Heart left ventricle (tissue), 16 donors: Measurements from ENCODE around the gene SLC30A3. TPM values are rescaled to one million over a fixed set of nuclear protein-coding genes. Genes with fewer than 3 reads are reported as not detected.

Experiments used
- ATAC-seq, 4 donors: fragments of 200-7000 bp; cut with Tn5 transposase; one replicate each; pipeline ENCODE4 v1.9.1; 2020 to 2022; ENCODE audit warnings: moderate library complexity in 4 of 4, mild to moderate bottlenecking in 3 of 4, moderate number of reproducible peaks in 1 of 4
- DNase-seq, 5 donors: peaks; one replicate each; pipeline ENCODE4 v3.0.0-alpha.2; 2020
- H3K27ac ChIP-seq, 12 donors: fragments of 200-600 bp; sonication (generic) in 4 of 12; one replicate each; pipeline versions ENCODE4 v1.5.0 to v1.8.0; 2016 to 2022; ENCODE audit warnings: mild to moderate bottlenecking in 2 of 12
- H3K27me3 ChIP-seq, 9 donors: fragments of 200-600 bp; sonication (generic) in 2 of 9; one replicate each; pipeline versions ENCODE4 v1.5.1 to v1.8.0; 2016 to 2022; ENCODE audit warnings: mild to moderate bottlenecking in 3 of 9
- H3K36me3 ChIP-seq, 9 donors: fragments of 200-600 bp; sonication (generic) in 2 of 9; one replicate each; pipeline versions ENCODE4 v1.5.0 to v1.8.0; 2018 to 2022; ENCODE audit warnings: mild to moderate bottlenecking in 2 of 9
- H3K4me1 ChIP-seq, 12 donors: fragments of 200-600 bp; sonication (generic) in 4 of 12; one replicate each; pipeline versions ENCODE4 v1.5.0 to v1.8.0; 2016 to 2022; ENCODE audit warnings: mild to moderate bottlenecking in 3 of 12
- H3K4me3 ChIP-seq, 12 donors: fragments of 200-600 bp; sonication (generic) in 4 of 12; one replicate each; pipeline versions ENCODE4 v1.5.0 to v1.8.0; 2017 to 2022; ENCODE audit warnings: mild to moderate bottlenecking in 9 of 12, moderate library complexity in 4 of 12
- H3K9me3 ChIP-seq, 12 donors: fragments of 200-600 bp; sonication (generic) in 4 of 12; one replicate each; pipeline versions ENCODE4 v1.5.0 to v1.8.0; 2016 to 2022; ENCODE audit warnings: mild to moderate bottlenecking in 1 of 12
- POLR2A ChIP-seq, 2 donors: fragments of 450-650 bp; IDR thresholded peaks; one replicate each; pipeline ENCODE4 v1.6.1; 2017; ENCODE audit warnings: antibody characterized with exemption in 2 of 2, mild to moderate bottlenecking in 2 of 2, moderate library complexity in 2 of 2
- WGBS, 4 donors: extraction: QIAGEN DNeasy Blood & Tissue Kit in 2 of 4; methylation state at CpG; one replicate each; pipeline versions ENCODE4 v1.1.5 to v1.1.7; 2013 to 2018; 5-methylcytosine and 5-hydroxymethylcytosine counted together
- intact Hi-C, 10 donors: fragments of 100-400 bp; cut with DNase I; formaldehyde crosslinking; loops; one replicate each; pipeline versions ENCODE4 v1.11.1 to v1.14.2; 2022
- polyA plus RNA-seq, 2 donors: library from polyadenylated mRNA; stranded (reverse); fragments of 200-250 nt; gene quantifications; one replicate each; pipeline ENCODE4 v1.2.3, GENCODE V29; 2013
- total RNA-seq, 9 donors: library from RNA; depleted of rRNA in 2 of 9; stranded (reverse); fragments of >200 nt in 2 of 9; fragmentation: NEBNext Ultra II Directional in 3 of 9; extraction: Animal tissue kit (Norgen Biotek cat#: 25700) in 3 of 9; gene quantifications; one replicate each; pipeline versions ENCODE4 v1.1.0 to v1.2.4, GENCODE V29; 2016 to 2023
- TF ChIP-seq, protein P1 (sequence below), 12 donors: fragments of 200-600 bp; sonication (generic) in 4 of 12; IDR thresholded peaks; one replicate each; pipeline versions ENCODE4 v1.5.0 to v1.8.0; 2018 to 2022; ENCODE audit warnings: antibody characterized with exemption in 12 of 12, mild to moderate bottlenecking in 5 of 12
- donor health status: ischemic (EF 13 %, LVEDD 7.1; RV severe dilation, severe dysfunction).
- donor health status: healthy with polysubstance abuse.
- donor health status: DM: no; HTN: yes; CAD: no.
- donor health status: DM: no; HTN: no; CAD: no.
- donor health status: ischemic (EF 25% LVEDD 6.9; RV normal size, moderate dysfunction).
- donor health status: ischemic (EF 25% LVEDD 5.7; RV mildly dilated, moderate dysfunction).
- donor health status: healthy.
- donor health status: DM: yes; HTN: yes; CAD: no.
- donor health status: ischemic (EF 35%, LVEDD 5.7; RV mildly dilated, moderate dysfunction).
- donor health status: nonischemic (EF 11% LVEDD 7.7; RV severe dilation, severe dysfunction).
- donor health status: DM: yes; HTN: yes; CAD: no.
- donor health status: PGD.
- donor health status: ischemic (EF 29% LVEDD 5.4; RV normal size, mild dysfunction).
- donor health status: nonischemic (EF 23%, LVEDD 6.1; RV moderate dilation, normal function).

SLC30A3 gene
- total and polyA plus RNA-seq, 11 donors, result 5.0 to 18.1 (median 9.0) TPM

DNA sequence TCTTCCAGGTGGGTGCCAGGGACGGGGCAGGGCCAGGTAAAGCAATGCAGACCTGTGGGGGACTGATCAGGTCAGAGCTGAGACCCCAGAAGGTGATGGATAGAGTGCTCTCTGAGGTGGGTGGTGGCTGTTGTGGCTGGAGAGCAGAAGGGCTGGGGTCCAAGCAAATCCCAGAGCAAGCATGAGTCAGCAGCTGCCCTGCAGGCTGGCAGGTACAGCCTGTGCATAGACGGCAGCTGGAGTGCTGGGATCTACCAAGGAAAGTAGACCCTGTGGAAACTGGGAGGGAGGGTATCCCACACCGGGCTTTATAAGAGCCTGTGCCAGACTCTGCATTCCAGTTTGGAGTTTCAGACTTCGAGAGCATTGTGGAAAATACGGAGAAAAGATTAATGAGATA is 20.0 kb upstream of the SLC30A3 start:
- Histone ChIP-seq H3K4me1 (peaks cover 0 to 38% (median 11%) of the 10 kb centered on the region in 12 donors), H3K36me3 (no peaks in the 10 kb centered on the region), H3K4me3 (peak overlapping the region; percentile 32 to 68 (median 54)), H3K27ac (peak overlapping the region; percentile 74 to 99 (median 90)), H3K9me3 (no peaks in the 10 kb centered on the region), H3K27me3 (peaks cover 0 to 7% (median 0%) of the 10 kb centered on the region in 9 donors)
- ATAC-seq (peak; percentile 61 to 74 (median 70)), DNase-seq (peak in 3 of 5 donors; percentile 50 to 71 (median 58))
- 19 to 37% (median 27%) methylated on average over 5 of the region's 5 CpGs for WGBS, 4 donors
- intact Hi-C loops, result loop anchor here in 7 of 10 donors (5.0 to 10.0 kb wide), 6 partner anchors 36 to 321 kb away; no protein-coding TSS in a partner anchor
- peak in 1 of 2 donors; percentile 40 for TF ChIP-seq POLR2A (IDR thresholded peaks at IDR 0.05)
- TF ChIP-seq, protein P1, sequence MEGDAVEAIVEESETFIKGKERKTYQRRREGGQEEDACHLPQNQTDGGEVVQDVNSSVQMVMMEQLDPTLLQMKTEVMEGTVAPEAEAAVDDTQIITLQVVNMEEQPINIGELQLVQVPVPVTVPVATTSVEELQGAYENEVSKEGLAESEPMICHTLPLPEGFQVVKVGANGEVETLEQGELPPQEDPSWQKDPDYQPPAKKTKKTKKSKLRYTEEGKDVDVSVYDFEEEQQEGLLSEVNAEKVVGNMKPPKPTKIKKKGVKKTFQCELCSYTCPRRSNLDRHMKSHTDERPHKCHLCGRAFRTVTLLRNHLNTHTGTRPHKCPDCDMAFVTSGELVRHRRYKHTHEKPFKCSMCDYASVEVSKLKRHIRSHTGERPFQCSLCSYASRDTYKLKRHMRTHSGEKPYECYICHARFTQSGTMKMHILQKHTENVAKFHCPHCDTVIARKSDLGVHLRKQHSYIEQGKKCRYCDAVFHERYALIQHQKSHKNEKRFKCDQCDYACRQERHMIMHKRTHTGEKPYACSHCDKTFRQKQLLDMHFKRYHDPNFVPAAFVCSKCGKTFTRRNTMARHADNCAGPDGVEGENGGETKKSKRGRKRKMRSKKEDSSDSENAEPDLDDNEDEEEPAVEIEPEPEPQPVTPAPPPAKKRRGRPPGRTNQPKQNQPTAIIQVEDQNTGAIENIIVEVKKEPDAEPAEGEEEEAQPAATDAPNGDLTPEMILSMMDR (IDR thresholded peaks at IDR 0.05), result no peak

DNA sequence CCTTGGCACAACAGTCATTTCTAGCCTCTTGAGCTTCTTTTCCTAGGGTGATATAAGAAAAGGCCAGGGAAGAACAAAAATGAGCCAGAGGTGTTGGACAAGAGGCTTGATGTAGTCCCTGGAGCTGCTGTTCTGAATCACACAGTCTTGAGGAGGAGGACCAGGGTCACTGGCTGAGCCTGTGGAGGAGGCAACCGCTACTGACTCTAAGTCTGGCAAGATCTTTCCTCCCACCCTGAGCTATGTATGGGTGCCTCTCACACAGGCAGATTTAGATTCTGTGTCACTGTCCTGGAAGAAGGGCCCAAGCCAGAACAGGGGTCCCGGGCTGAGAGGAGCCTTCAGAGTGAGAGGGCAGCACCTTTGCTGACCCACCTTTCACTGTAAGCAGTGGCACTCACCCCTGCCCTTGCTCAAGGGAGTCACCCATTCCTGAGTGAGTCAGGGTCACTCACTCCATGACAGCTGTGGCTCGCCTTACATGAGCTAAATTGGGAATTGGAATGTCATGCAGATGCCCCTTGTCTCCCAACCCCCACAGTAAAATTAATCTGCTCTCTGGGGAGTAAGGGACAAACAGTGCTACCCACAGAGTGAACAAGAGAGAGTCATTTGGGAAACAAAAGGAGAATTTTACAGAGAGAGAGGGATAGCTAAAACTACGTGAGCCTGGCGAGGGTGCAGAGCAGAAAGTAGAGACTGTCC is 19.2 kb upstream of the SLC30A3 start, which contains the start of gene TRIM54:
Gene TRIM54 (plus strand): TSS at position 575 of the 705 bp plus-strand sequence. CDS start 303 bp downstream, outside the sequence.
- DNase-seq (peak in 3 of 5 donors; percentile 53 to 77 (median 69)), ATAC-seq (peak; percentile 83 to 90 (median 88))
- H3K4me3 ChIP-seq, result peak within 1 kb of the TSS; percentile 32 to 68 (median 54)
- peak within 1 kb of the TSS; percentile 74 to 99 (median 90) for H3K27ac ChIP-seq
- no peaks in the 10 kb centered on the region for H3K9me3 ChIP-seq
- intact Hi-C loops, result loop anchor here in 9 of 10 donors (2.0 to 10.0 kb wide), 11 partner anchors 17 to 321 kb away; partner anchors contain the start of gene SLC30A3 (in 1 of the 9)
- H3K36me3 ChIP-seq, result no peaks in the 10 kb centered on the region
- WGBS, 4 donors, result 23 to 36% (median 32%) methylated on average over 5 of the region's 5 CpGs
- H3K4me1 ChIP-seq, result peaks cover 0 to 32% (median 10%) of the 10 kb centered on the region in 12 donors
- H3K27me3 ChIP-seq, result peaks cover 0 to 7% (median 0%) of the 10 kb centered on the region in 9 donors
- TF ChIP-seq POLR2A (IDR thresholded peaks at IDR 0.05), result peak in 1 of 2 donors; percentile 56
- TF ChIP-seq, protein P1 (IDR thresholded peaks at IDR 0.05), result no peak

DNA sequence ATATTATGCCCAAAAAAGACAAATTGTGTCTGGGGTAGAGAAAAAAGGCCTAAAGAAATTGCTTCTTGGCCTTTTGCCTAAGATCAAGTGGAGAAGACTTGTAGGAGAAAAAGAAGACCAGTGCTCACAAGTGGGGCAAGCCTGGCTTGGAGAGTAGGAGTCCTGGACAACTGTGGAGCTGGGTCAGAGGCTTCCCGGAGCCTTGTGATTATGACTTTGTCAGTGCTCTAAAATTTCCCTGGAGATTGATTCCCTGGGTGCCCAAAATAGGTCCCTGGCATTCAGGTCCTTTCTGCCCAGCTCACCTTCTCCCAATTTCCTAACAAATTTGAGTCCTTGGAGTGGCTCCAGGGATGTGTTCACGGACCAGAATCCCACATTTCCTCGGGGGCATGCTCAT is 18.6 kb upstream of the SLC30A3 start:
- no peak overlapping the region for H3K4me3 ChIP-seq
- H3K27ac ChIP-seq, result peak overlapping the region; percentile 74 to 99 (median 90)
- peak; percentile 2 to 27 (median 8) for ATAC-seq
- H3K27me3 ChIP-seq, result peaks cover 0 to 7% (median 0%) of the 10 kb centered on the region in 9 donors
- intact Hi-C loops, result loop anchor here in 9 of 10 donors (2.0 to 10.0 kb wide), 11 partner anchors 17 to 321 kb away; partner anchors contain the start of gene SLC30A3 (in 1 of the 9)
- 36 to 58% (median 50%) methylated on average over 3 of the region's 3 CpGs for WGBS, 4 donors
- H3K36me3 ChIP-seq, result no peaks in the 10 kb centered on the region
- TF ChIP-seq, protein P1 (IDR thresholded peaks at IDR 0.05), result no peak
- TF ChIP-seq POLR2A (IDR thresholded peaks at IDR 0.05), result no peak
- no peaks in the 10 kb centered on the region for H3K9me3 ChIP-seq
- H3K4me1 ChIP-seq, result peaks cover 0 to 26% (median 10%) of the 10 kb centered on the region in 12 donors
- DNase-seq, result peak in 1 of 5 donors; percentile 27

DNA sequence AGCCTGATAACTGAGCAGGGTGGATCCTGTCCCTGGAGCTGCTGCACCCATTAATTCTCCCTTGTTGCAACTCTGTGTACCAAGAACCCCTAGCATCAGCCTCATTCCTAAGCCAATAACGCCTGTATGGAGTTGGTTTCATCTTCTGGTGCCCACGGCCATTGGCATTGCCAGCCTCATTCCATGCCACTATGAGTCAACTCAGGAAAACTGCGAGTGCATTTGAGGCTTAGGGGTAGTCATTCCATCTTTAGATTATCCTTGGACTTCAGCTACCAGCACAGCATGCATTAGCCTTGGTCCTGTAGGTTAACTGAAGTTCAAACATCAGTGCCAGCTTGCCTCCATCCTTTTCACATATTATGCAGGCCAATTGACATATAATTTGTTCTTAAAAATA is 18.0 kb upstream of the SLC30A3 start:
- no peak for ATAC-seq
- Histone ChIP-seq H3K27me3 (peaks cover 0 to 7% (median 0%) of the 10 kb centered on the region in 9 donors), H3K4me3 (no peak overlapping the region), H3K4me1 (peaks cover 0 to 25% (median 10%) of the 10 kb centered on the region in 12 donors), H3K27ac (peak overlapping the region; percentile 74 to 99 (median 90)), H3K9me3 (no peaks in the 10 kb centered on the region), H3K36me3 (no peaks in the 10 kb centered on the region)
- WGBS, 4 donors, result 76 to 88% (median 79%) methylated on average over 3 of the region's 3 CpGs
- peak in 1 of 5 donors; percentile 3 for DNase-seq
- TF ChIP-seq, protein P1 (IDR thresholded peaks at IDR 0.05), result no peak
- TF ChIP-seq POLR2A (IDR thresholded peaks at IDR 0.05), result no peak
- intact Hi-C loops, result loop anchor here (1.0 to 10.0 kb wide), 12 partner anchors 16 to 320 kb away; partner anchors contain the start of gene SLC30A3 (in 1 of the 10)
